T-cell (primary cell): ENCODE results near the gene SKOR2. TPM values are rescaled to one million over a fixed set of nuclear protein-coding genes. Genes with fewer than 3 reads are reported as not detected.

ENCODE experiments used
- ATAC-seq, 4 experiments: fragments of 200-7000 bp in 3 of 4; fragments of 150-1000 bp in 1 of 4; cut with Tn5 transposase; replicated peaks in 1 of 4; 1 replicate in 3 of 4; 2 replicates in 1 of 4; pipeline ENCODE4 v1.10.0; 2021; ENCODE audit warnings: moderate library complexity in 3 of 4, mild to moderate bottlenecking in 2 of 4, moderate number of reproducible peaks in 1 of 4
- CTCF ChIA-PET, 2 donors: fragments of 300-600 bp; sonication (Branson Sonifier 250); formaldehyde crosslinking; loops; one replicate each; lab custom pipeline; 2022; ENCODE audit warnings: antibody characterized with exemption in 2 of 2; lab: Charles Lee
- POLR2A ChIA-PET, 2 donors: fragments of 300-600 bp; sonication (Branson Sonifier 250); formaldehyde crosslinking; loops; one replicate each; lab custom pipeline; 2022; ENCODE audit warnings: antibody characterized with exemption in 2 of 2; lab: Charles Lee
- DNase-seq, 35 experiments: peaks; one replicate each; pipeline versions ENCODE4 v3.0.0 to v3.0.0-alpha.2; 2013 to 2023
- H3K27ac ChIP-seq: one replicate; pipeline ENCODE4 v1.5.1; 2013; ENCODE audit warnings: low read length
- H3K27me3 ChIP-seq, 2 experiments: replicated peaks in 1 of 2; 1 replicate in 1 of 2; 2 replicates in 1 of 2; pipeline versions ENCODE4 v1.6.1 to v1.7.0; 2013; ENCODE audit warnings: low read length in 1 of 2, mixed read lengths in 1 of 2; ENCODE audit not compliant: control insufficient read depth in 2 of 2, insufficient read depth in 2 of 2; ENCODE audit errors: extremely low read depth in 1 of 2
- H3K36me3 ChIP-seq, 2 donors: 1 replicate in 1 of 2; 2 replicates in 1 of 2; pipeline versions ENCODE4 v1.6.1 to v1.7.0; 2013; ENCODE audit warnings: low read length in 1 of 2; ENCODE audit not compliant: control insufficient read depth in 2 of 2, insufficient read depth in 1 of 2; ENCODE audit errors: extremely low read depth in 1 of 2
- H3K4me1 ChIP-seq, 2 experiments: 1 replicate in 1 of 2; 2 replicates in 1 of 2; pipeline versions ENCODE4 v1.6.1 to v1.7.0; 2013; ENCODE audit warnings: low read length in 2 of 2, mixed read lengths in 1 of 2; ENCODE audit not compliant: insufficient read depth in 2 of 2, control insufficient read depth in 1 of 2; ENCODE audit errors: extremely low read depth in 1 of 2
- H3K4me3 ChIP-seq, 2 donors: 1 replicate in 1 of 2; 2 replicates in 1 of 2; pipeline versions ENCODE4 v1.5.1 to v1.7.0; 2013; ENCODE audit warnings: mild to moderate bottlenecking in 2 of 2, low read length in 1 of 2, moderate library complexity in 1 of 2; ENCODE audit not compliant: control insufficient read depth in 1 of 2; ENCODE audit errors: extremely low read depth in 1 of 2
- H3K9me3 ChIP-seq: 2 replicates; pipeline ENCODE4 v1.7.0; 2013
- H3K27ac Mint-ChIP-seq, 2 donors: one replicate each; pipeline ENCODE4 v1.8.0; 2020 to 2021; ENCODE audit warnings: mild to moderate bottlenecking in 2 of 2, mixed read lengths in 2 of 2
- H3K27me3 Mint-ChIP-seq, 2 donors: one replicate each; pipeline ENCODE4 v1.8.0; 2021 to 2022; ENCODE audit warnings: mixed read lengths in 2 of 2
- H3K36me3 Mint-ChIP-seq: one replicate; pipeline ENCODE4 v1.8.0; 2021; ENCODE audit warnings: mixed read lengths
- H3K4me1 Mint-ChIP-seq, 3 donors: one replicate each; pipeline ENCODE4 v1.8.0; 2020 to 2022; ENCODE audit warnings: mixed read lengths in 3 of 3, mild to moderate bottlenecking in 1 of 3
- H3K4me3 Mint-ChIP-seq, 3 donors: one replicate each; pipeline ENCODE4 v1.8.0; 2020 to 2022; ENCODE audit warnings: mild to moderate bottlenecking in 3 of 3, mixed read lengths in 3 of 3, moderate library complexity in 3 of 3
- H3K9me3 Mint-ChIP-seq, 3 donors: one replicate each; pipeline ENCODE4 v1.8.0; 2020 to 2022; ENCODE audit warnings: mixed read lengths in 3 of 3
- WGBS: methylation state at CpG from one replicate; pipeline ENCODE4 v1.1.5; 2013; ENCODE audit warnings: missing lambda C conversion rate; ENCODE audit not compliant: insufficient coverage; 5-methylcytosine and 5-hydroxymethylcytosine counted together
- total RNA-seq, 35 experiments: library from RNA in 6 of 35; stranded (reverse) in 6 of 35; fragments of 120-200 nt in 1 of 35; gene quantifications; one replicate each; pipeline versions ENCODE4 v1.2.1 to v1.2.4 and lab custom pipeline; 2013 to 2026

Gene SKOR2
- total RNA-seq: not detected
- total RNA-seq (2013): not detected
- total RNA-seq (lab: John Stamatoyannopoulos, UW): 0 to 0.14 (median 0) reads per million in 29 experiments

- Mint-ChIP-seq H3K4me1 (peaks cover 0 to 9% (median 4%) of the 10 kb centered on the region in 3 donors), H3K9me3 (peaks cover 0 to 5% (median 0%) of the 10 kb centered on the region in 3 donors), H3K4me3 (no peak within 1 kb of the TSS), H3K27ac (no peak within 1 kb of the TSS), H3K36me3 (no peaks in the 10 kb centered on the region), H3K27me3 (peaks cover 64 to 77% of the 10 kb centered on the region in 2 donors)
- Histone ChIP-seq H3K36me3 (no peaks in the 10 kb centered on the region), H3K27me3 (peaks cover 16 to 48% of the 10 kb centered on the region in 2 experiments), H3K4me1 (peaks cover 0 to 5% of the 10 kb centered on the region in 2 experiments), H3K27ac (no peak within 1 kb of the TSS), H3K9me3 (no peaks in the 10 kb centered on the region), H3K4me3 (peak within 1 kb of the TSS in 1 of 2 donors; percentile 20)
- ChIA-PET POLR2A (no interaction called here), CTCF (no interaction called here)
- ATAC-seq (no peak), DNase-seq (no peak)
- WGBS: 9% methylated on average over 43 of the region's 55 CpGs
These were observed at the start of gene SKOR2 for GRCh38 chr18:47251289-47252120. TSS of gene SKOR2 (minus strand) at chr18:47251660. CDS start at chr18:47249183, 2,477 bp downstream.

- CTCF ChIA-PET: no interaction called here
- no peak overlapping the region for H3K27ac ChIP-seq
- H3K27me3 ChIP-seq: peaks cover 2 to 6% of the 10 kb centered on the region in 2 experiments
- no peaks in the 10 kb centered on the region for H3K36me3 ChIP-seq
- Mint-ChIP-seq H3K27me3 (peaks cover 6 to 12% of the 10 kb centered on the region in 2 donors), H3K4me3 (no peak overlapping the region), H3K9me3 (peaks cover under 1 to 6% (median 2%) of the 10 kb centered on the region in 3 donors), H3K36me3 (no peaks in the 10 kb centered on the region), H3K4me1 (no peaks in the 10 kb centered on the region), H3K27ac (no peak overlapping the region)
- no peaks in the 10 kb centered on the region for H3K9me3 ChIP-seq
- no CpG with 5 or more reads among the region's 1 CpG for WGBS
- POLR2A ChIA-PET: no interaction called here
- DNase-seq: no peak
- no peak overlapping the region for H3K4me3 ChIP-seq
- no peaks in the 10 kb centered on the region for H3K4me1 ChIP-seq
- ATAC-seq: no peak
These were observed 45.0 kb upstream of the SKOR2 start for GRCh38 chr18:47296462-47296861.

- no peaks in the 10 kb centered on the region for H3K36me3 Mint-ChIP-seq
- Histone ChIP-seq H3K36me3 (no peaks in the 10 kb centered on the region), H3K27me3 (peaks cover 2 to 6% of the 10 kb centered on the region in 2 experiments), H3K4me3 (no peak overlapping the region), H3K9me3 (no peaks in the 10 kb centered on the region), H3K27ac (no peak overlapping the region), H3K4me1 (no peaks in the 10 kb centered on the region)
- H3K4me3 Mint-ChIP-seq: no peak overlapping the region
- ATAC-seq (no peak), DNase-seq (no peak)
- no peaks in the 10 kb centered on the region for H3K4me1 Mint-ChIP-seq
- peaks cover 0 to 2% (median 0%) of the 10 kb centered on the region in 3 donors for H3K9me3 Mint-ChIP-seq
- peaks cover 12 to 17% of the 10 kb centered on the region in 2 donors for H3K27me3 Mint-ChIP-seq
- no peak overlapping the region for H3K27ac Mint-ChIP-seq
- ChIA-PET POLR2A (no interaction called here), CTCF (no interaction called here)
- 81% methylated on average over 3 of the region's 3 CpGs for WGBS
These were observed 43.3 kb upstream of the SKOR2 start for GRCh38 chr18:47294801-47295200.

GRCh38 chr18:47288741-47289140, 37.3 kb upstream of the SKOR2 start:
- H3K4me1 Mint-ChIP-seq: no peaks in the 10 kb centered on the region

GRCh38 chr18:47287911-47288585, 36.6 kb upstream of the SKOR2 start:
- no peak overlapping the region for H3K4me3 Mint-ChIP-seq
- Histone ChIP-seq H3K36me3 (no peaks in the 10 kb centered on the region), H3K27ac (no peak overlapping the region), H3K9me3 (no peaks in the 10 kb centered on the region), H3K4me1 (no peaks in the 10 kb centered on the region), H3K27me3 (peaks cover 7% of the 10 kb centered on the region in 2 experiments), H3K4me3 (no peak overlapping the region)
- ATAC-seq: no peak
- DNase-seq: no peak
- WGBS: 47% methylated on average over 3 of the region's 7 CpGs
- POLR2A ChIA-PET: no interaction called here
- CTCF ChIA-PET: no interaction called here
- H3K36me3 Mint-ChIP-seq: no peaks in the 10 kb centered on the region
- no peaks in the 10 kb centered on the region for H3K9me3 Mint-ChIP-seq
- H3K27ac Mint-ChIP-seq: no peak overlapping the region
- peaks cover 17 to 32% of the 10 kb centered on the region in 2 donors for H3K27me3 Mint-ChIP-seq
- no peaks in the 10 kb centered on the region for H3K4me1 Mint-ChIP-seq

More at GRCh38 chr18:47288741-47289140, 37.3 kb upstream of the SKOR2 start:
- Histone ChIP-seq H3K36me3 (no peaks in the 10 kb centered on the region), H3K4me1 (no peaks in the 10 kb centered on the region), H3K27ac (no peak overlapping the region), H3K27me3 (peaks cover 7 to 9% of the 10 kb centered on the region in 2 experiments), H3K9me3 (no peaks in the 10 kb centered on the region), H3K4me3 (no peak overlapping the region)
- H3K27me3 Mint-ChIP-seq: peaks cover 12 to 32% of the 10 kb centered on the region in 2 donors
- CTCF ChIA-PET: no interaction called here
- no peak overlapping the region for H3K27ac Mint-ChIP-seq
- no peak overlapping the region for H3K4me3 Mint-ChIP-seq
- no peak for DNase-seq
- no peak for ATAC-seq
- POLR2A ChIA-PET: no interaction called here
- no peaks in the 10 kb centered on the region for H3K36me3 Mint-ChIP-seq
- no peaks in the 10 kb centered on the region for H3K9me3 Mint-ChIP-seq

- peaks cover 5 to 7% of the 10 kb centered on the region in 2 experiments for H3K27me3 ChIP-seq
- H3K4me1 Mint-ChIP-seq: no peaks in the 10 kb centered on the region
- no peak overlapping the region for H3K27ac ChIP-seq
- H3K9me3 Mint-ChIP-seq: no peaks in the 10 kb centered on the region
- H3K27me3 Mint-ChIP-seq: peaks cover 13 to 31% of the 10 kb centered on the region in 2 donors
- H3K4me1 ChIP-seq: no peaks in the 10 kb centered on the region
- H3K36me3 ChIP-seq: no peaks in the 10 kb centered on the region
- ATAC-seq (no peak), DNase-seq (no peak)
- ChIA-PET POLR2A (no interaction called here), CTCF (no interaction called here)
- H3K9me3 ChIP-seq: no peaks in the 10 kb centered on the region
- WGBS: no CpG with 5 or more reads among the region's 4 CpGs
- no peaks in the 10 kb centered on the region for H3K36me3 Mint-ChIP-seq
- no peak overlapping the region for H3K4me3 Mint-ChIP-seq
- no peak overlapping the region for H3K27ac Mint-ChIP-seq
- H3K4me3 ChIP-seq: no peak overlapping the region
These were observed 35.4 kb upstream of the SKOR2 start for GRCh38 chr18:47286776-47287410.
